Kidney (tissue), 14 donors: ENCODE measurements around the gene NSUN7. TPM values are rescaled to one million over a fixed set of nuclear protein-coding genes. Genes with fewer than 3 reads are reported as not detected.

ENCODE experiments used
- DNase-seq, 5 donors: peaks; one replicate each; pipeline ENCODE4 v3.0.0-alpha.2; 2013 to 2020
- FAIRE-seq: peaks from 2 replicates; lab custom pipeline; 2012; peaks lifted over from hg19 to GRCh38; lab: Jason Lieb, UNC
- H3K27ac ChIP-seq, 2 donors: one replicate each; pipeline ENCODE4 v1.7.0; 2013; ENCODE audit warnings: low read depth in 2 of 2, low read length in 2 of 2, inconsistent platforms in 1 of 2
- H3K27me3 ChIP-seq: one replicate; pipeline ENCODE4 v1.7.1; 2013; ENCODE audit warnings: low read length, inconsistent platforms; ENCODE audit not compliant: control insufficient read depth, insufficient read depth
- H3K36me3 ChIP-seq, 3 donors: one replicate each; pipeline versions ENCODE4 v1.7.0 to v1.7.1; 2013; ENCODE audit warnings: low read length in 3 of 3, control low read depth in 1 of 3, inconsistent platforms in 1 of 3; ENCODE audit not compliant: insufficient read depth in 3 of 3, control insufficient read depth in 2 of 3
- H3K4me1 ChIP-seq, 3 donors: one replicate each; pipeline versions ENCODE4 v1.7.0 to v1.7.1; 2013; ENCODE audit warnings: low read length in 3 of 3, inconsistent platforms in 1 of 3, low read depth in 1 of 3; ENCODE audit not compliant: control insufficient read depth in 2 of 3, insufficient read depth in 2 of 3
- H3K4me3 ChIP-seq, 3 donors: one replicate each; pipeline versions ENCODE4 v1.7.0 to v1.8.1; 2013; ENCODE audit warnings: low read length in 3 of 3, control low read depth in 1 of 3, inconsistent platforms in 1 of 3
- H3K9ac ChIP-seq, 3 donors: one replicate each; pipeline versions ENCODE4 v1.7.0 to v1.7.1; 2013; ENCODE audit warnings: low read length in 3 of 3, control low read depth in 1 of 3, inconsistent platforms in 1 of 3
- H3K9me3 ChIP-seq, 3 donors: one replicate each; pipeline versions ENCODE4 v1.7.0 to v1.7.1; 2013; ENCODE audit warnings: low read length in 3 of 3, control low read depth in 1 of 3, inconsistent platforms in 1 of 3; ENCODE audit not compliant: control insufficient read depth in 2 of 3, insufficient read depth in 1 of 3
- intact Hi-C: fragments of 100-400 bp; cut with DNase I; formaldehyde crosslinking; loops from one replicate; pipeline ENCODE4 v1.11.1; 2022
- polyA plus RNA-seq: library from polyadenylated mRNA; stranded (reverse); fragments of 350-450 nt; fragmentation: Illumina TruSeq; extraction: RNeasy Lipid Tissue Mini Kit (QIAGEN cat#74804); gene quantifications from one replicate; pipeline ENCODE4 v1.2.3, GENCODE V29; 2014; ENCODE audit warnings: low read depth, low replicate concordance; ENCODE audit not compliant: insufficient read depth
- total RNA-seq: library from RNA; stranded (reverse); fragmentation: NEBNext Ultra II Directional; extraction: Animal tissue kit (Norgen Biotek cat#: 25700); gene quantifications from one replicate; pipeline ENCODE4 v1.2.1, GENCODE V29; 2021
- TF ChIP-seq, protein P1 (sequence below): IDR thresholded peaks from 3 replicates; pipeline ENCODE4 v1.5.1; 2012; ENCODE audit warnings: mild to moderate bottlenecking, moderate library complexity, borderline replicate concordance; ENCODE audit not compliant: insufficient read depth; ENCODE audit errors: extremely low read depth
- donor health status: control.
- donor health status: control.
- donor health status: control.
- donor health status: control.
- donor health status: control.
- donor health status: DM: yes; HTN: yes; CAD: no.
- donor health status: Normal renal cell carcinoma (clear cell type).

NSUN7 gene
- total and polyA plus RNA-seq, 2 donors from 2014 or later: 4.1 to 7.6 TPM

DNA sequence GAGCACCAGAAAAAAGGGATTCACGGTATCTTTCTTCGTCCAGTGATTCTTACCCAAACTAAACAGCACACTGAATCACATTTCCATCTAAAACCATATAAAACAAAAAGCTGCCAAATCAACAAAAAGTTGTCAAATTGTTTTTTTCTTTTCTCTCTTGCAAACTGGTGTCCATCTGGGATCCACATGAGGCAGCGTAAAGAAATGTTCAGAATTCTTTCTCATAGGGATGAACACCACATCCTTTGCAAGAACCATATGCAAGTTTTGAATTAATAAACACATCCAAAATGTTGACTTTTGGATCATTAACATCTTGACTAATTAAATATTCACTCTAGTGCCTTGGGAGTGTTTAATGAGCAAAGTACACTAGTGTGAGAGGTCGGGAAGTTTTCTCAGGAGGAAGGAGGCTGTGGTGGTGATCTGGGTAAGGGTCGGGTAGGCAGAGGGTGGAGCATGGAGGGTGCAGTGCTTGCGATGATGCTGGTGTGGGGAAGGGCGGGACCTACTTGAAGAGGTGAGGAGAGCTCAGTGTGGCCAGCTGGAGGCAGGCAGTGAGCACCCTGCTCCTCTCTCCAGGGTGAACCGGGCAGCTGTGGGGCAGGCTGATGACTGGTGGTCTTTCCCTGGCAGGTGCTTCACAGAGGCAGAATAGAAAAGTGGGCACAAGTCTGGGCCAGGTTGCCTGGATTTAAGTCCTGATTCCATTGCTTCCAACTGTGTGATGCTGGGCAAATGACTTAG lies 72.8 kb downstream of the NSUN7 start:
- Histone ChIP-seq H3K27me3 (no peaks in the 10 kb centered on the region), H3K36me3 (peaks cover 0 to 26% (median 11%) of the 10 kb centered on the region in 3 donors), H3K9me3 (no peaks in the 10 kb centered on the region), H3K4me3 (no peak overlapping the region), H3K4me1 (no peaks in the 10 kb centered on the region), H3K9ac (no peak overlapping the region), H3K27ac (no peak overlapping the region)
- intact Hi-C loops: no loop called here
- DNase-seq: no peak
- FAIRE-seq: no peak
- TF ChIP-seq, protein P1, sequence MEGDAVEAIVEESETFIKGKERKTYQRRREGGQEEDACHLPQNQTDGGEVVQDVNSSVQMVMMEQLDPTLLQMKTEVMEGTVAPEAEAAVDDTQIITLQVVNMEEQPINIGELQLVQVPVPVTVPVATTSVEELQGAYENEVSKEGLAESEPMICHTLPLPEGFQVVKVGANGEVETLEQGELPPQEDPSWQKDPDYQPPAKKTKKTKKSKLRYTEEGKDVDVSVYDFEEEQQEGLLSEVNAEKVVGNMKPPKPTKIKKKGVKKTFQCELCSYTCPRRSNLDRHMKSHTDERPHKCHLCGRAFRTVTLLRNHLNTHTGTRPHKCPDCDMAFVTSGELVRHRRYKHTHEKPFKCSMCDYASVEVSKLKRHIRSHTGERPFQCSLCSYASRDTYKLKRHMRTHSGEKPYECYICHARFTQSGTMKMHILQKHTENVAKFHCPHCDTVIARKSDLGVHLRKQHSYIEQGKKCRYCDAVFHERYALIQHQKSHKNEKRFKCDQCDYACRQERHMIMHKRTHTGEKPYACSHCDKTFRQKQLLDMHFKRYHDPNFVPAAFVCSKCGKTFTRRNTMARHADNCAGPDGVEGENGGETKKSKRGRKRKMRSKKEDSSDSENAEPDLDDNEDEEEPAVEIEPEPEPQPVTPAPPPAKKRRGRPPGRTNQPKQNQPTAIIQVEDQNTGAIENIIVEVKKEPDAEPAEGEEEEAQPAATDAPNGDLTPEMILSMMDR: no peak

DNA sequence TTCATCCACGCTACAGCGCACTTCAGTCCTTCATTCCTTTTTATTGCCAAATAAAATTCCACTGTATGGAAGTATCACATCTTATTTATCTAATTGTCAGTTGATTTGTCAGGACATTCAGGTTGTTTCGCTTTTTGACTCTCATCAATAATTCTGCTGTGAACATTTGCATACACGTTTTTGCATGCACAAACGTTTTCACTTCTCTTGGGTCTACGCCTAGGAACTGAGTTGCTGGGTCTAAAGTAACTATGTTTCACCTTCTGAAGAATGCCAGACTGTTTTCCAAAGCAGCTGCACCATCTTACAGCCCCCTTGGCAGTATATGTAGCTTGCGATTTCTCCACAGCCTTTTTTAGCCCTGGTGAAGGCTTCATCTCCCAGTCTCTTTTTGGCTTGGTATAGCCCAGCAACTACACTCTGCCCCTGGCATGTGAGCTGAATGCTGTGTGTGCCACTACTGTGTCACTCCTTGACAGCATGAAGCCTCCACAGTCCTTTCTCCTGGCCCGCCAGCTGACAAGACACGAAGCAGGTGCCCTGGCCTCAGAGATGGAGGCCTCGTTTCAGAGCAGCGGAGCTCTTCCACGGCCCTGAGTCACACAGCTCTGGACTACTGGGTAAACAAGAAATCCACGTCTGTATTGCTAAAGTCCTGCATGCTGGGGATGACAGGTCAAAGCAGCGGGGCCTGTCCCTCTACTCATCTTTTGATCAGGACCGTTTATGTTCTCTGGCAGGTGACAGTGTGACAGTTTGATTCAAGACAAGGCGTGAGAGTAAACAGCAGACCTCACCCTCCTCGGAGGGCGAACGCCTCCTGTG lies 75.5 kb downstream of the NSUN7 start:
- no peak for DNase-seq
- H3K27ac ChIP-seq: no peak overlapping the region
- FAIRE-seq: no peak
- H3K9ac ChIP-seq: no peak overlapping the region
- intact Hi-C loops: no loop called here
- H3K4me3 ChIP-seq: no peak overlapping the region
- no peaks in the 10 kb centered on the region for H3K4me1 ChIP-seq
- no peaks in the 10 kb centered on the region for H3K9me3 ChIP-seq
- no peaks in the 10 kb centered on the region for H3K27me3 ChIP-seq
- peaks cover 0 to 23% (median 11%) of the 10 kb centered on the region in 3 donors for H3K36me3 ChIP-seq
- TF ChIP-seq, protein P1: no peak

DNA sequence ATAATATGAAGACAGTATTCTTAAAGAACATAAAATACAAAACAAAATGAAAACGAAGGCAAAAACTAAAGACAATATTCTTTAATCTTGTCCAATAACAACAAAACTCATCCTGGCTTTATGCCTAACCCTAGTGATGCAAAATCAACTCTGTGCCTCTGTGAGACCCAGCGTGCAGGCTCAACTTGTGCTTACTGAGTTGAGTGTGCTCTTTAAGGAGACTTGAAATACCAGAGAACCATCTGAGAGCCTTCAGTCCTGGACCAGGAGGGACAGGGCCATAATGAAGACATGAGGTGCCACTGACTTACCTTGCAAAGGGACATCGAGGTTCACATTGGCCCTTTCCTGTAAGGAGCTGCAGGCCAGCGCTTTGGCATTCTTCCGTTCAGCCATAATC lies 77.1 kb downstream of the NSUN7 start:
- intact Hi-C loops: no loop called here
- TF ChIP-seq, protein P1: no peak
- no peaks in the 10 kb centered on the region for H3K27me3 ChIP-seq
- H3K9me3 ChIP-seq: no peaks in the 10 kb centered on the region
- no peaks in the 10 kb centered on the region for H3K4me1 ChIP-seq
- DNase-seq (no peak), FAIRE-seq (no peak)
- peaks cover 0 to 21% (median 8%) of the 10 kb centered on the region in 3 donors for H3K36me3 ChIP-seq
- no peak overlapping the region for H3K9ac ChIP-seq
- no peak overlapping the region for H3K4me3 ChIP-seq
- no peak overlapping the region for H3K27ac ChIP-seq
